WTC11 (cell line): Measurements from ENCODE around the gene ING1. TPM values are rescaled to one million over a fixed set of nuclear protein-coding genes. Genes with fewer than 3 reads are reported as not detected.

Experiments used
- ATAC-seq: fragments of 200-7000 bp; cut with Tn5 transposase; 2 replicates; pipeline ENCODE4 v1.10.0; 2021; ENCODE audit warnings: mild to moderate bottlenecking, moderate library complexity
- CTCF ChIA-PET: fragments of 300-600 bp; sonication (Branson Sonifier 250); formaldehyde crosslinking; loops from one replicate; lab custom pipeline; 2021; ENCODE audit warnings: antibody characterized with exemption; lab: Charles Lee
- POLR2A ChIA-PET: fragments of 350-600 bp; sonication (Branson Sonifier 250); formaldehyde crosslinking; loops from one replicate; lab custom pipeline; 2021; ENCODE audit warnings: antibody characterized with exemption; lab: Charles Lee
- DNase-seq: peaks from one replicate; pipeline ENCODE4 v3.0.0; 2021; ENCODE audit warnings: low spot score
- H3K27ac Mint-ChIP-seq: 2 replicates; pipeline ENCODE4 v1.8.0; 2021; ENCODE audit warnings: mixed read lengths
- H3K27me3 Mint-ChIP-seq: 2 replicates; pipeline ENCODE4 v1.8.0; 2021; ENCODE audit warnings: low read depth, mild to moderate bottlenecking, moderate library complexity, mixed read lengths
- H3K36me3 Mint-ChIP-seq: 2 replicates; pipeline ENCODE4 v1.8.0; 2021; ENCODE audit warnings: mixed read lengths
- H3K4me1 Mint-ChIP-seq: 2 replicates; pipeline ENCODE4 v1.8.0; 2022; ENCODE audit warnings: mixed read lengths
- H3K4me3 Mint-ChIP-seq: 2 replicates; pipeline ENCODE4 v1.8.0; 2021; ENCODE audit warnings: mild to moderate bottlenecking, moderate library complexity, mixed read lengths
- H3K9me3 Mint-ChIP-seq: 2 replicates; pipeline ENCODE4 v1.8.0; 2021; ENCODE audit warnings: mixed read lengths
- CREB1 ChIP-seq: sonication (generic); formaldehyde crosslinking; IDR thresholded peaks from 2 replicates; pipeline ENCODE4 v1.8.0; 2023; ENCODE audit warnings: mild to moderate bottlenecking, missing genetic modification reagents
- ELF4 ChIP-seq: sonication (generic); formaldehyde crosslinking; IDR thresholded peaks from 2 replicates; pipeline ENCODE4 v1.8.1; 2022; ENCODE audit warnings: low read depth, mild to moderate bottlenecking, moderate library complexity, missing genetic modification reagents
- EMX1 ChIP-seq: fragments of 250-450 bp; sonication (Bioruptor Pico); IDR thresholded peaks from 2 replicates; pipeline ENCODE4 v1.8.0; 2021; ENCODE audit warnings: mild to moderate bottlenecking
- ETV6 ChIP-seq: sonication (generic); formaldehyde crosslinking; IDR thresholded peaks from 2 replicates; pipeline ENCODE4 v1.8.1; 2022; ENCODE audit warnings: mild to moderate bottlenecking, missing genetic modification reagents
- FOXJ3 ChIP-seq: sonication (generic); formaldehyde crosslinking; IDR thresholded peaks from 2 replicates; pipeline ENCODE4 v1.9.0; 2021; ENCODE audit warnings: missing genetic modification reagents, mild to moderate bottlenecking, borderline replicate concordance
- JAZF1 ChIP-seq: fragments of 250-450 bp; sonication (Bioruptor Pico); IDR thresholded peaks from 2 replicates; pipeline ENCODE4 v1.9.0; 2021; ENCODE audit warnings: moderate library complexity, mild to moderate bottlenecking, inconsistent platforms
- NR1H2 ChIP-seq: sonication (generic); formaldehyde crosslinking; IDR thresholded peaks from 2 replicates; pipeline ENCODE4 v1.9.0; 2021; ENCODE audit warnings: mild to moderate bottlenecking, moderate library complexity, missing genetic modification reagents
- OVOL2 ChIP-seq: fragments of 250-450 bp; sonication (Bioruptor Pico); IDR thresholded peaks from 2 replicates; pipeline ENCODE4 v1.9.0; 2021; ENCODE audit warnings: mild to moderate bottlenecking, borderline replicate concordance
- PRRX2 ChIP-seq: fragments of 250-450 bp; sonication (Bioruptor Pico); IDR thresholded peaks from 2 replicates; pipeline ENCODE4 v1.8.0; 2021; ENCODE audit warnings: mild to moderate bottlenecking
- SMAD4 ChIP-seq: sonication (generic); formaldehyde crosslinking; IDR thresholded peaks from 2 replicates; pipeline ENCODE4 v1.8.0; 2022; ENCODE audit warnings: mild to moderate bottlenecking, missing genetic modification reagents
- TCF7 ChIP-seq: sonication (generic); formaldehyde crosslinking; IDR thresholded peaks from 2 replicates; pipeline ENCODE4 v1.8.0; 2022; ENCODE audit warnings: mild to moderate bottlenecking, low read depth, missing genetic modification reagents, moderate library complexity
- TEAD4 ChIP-seq: sonication (generic); formaldehyde crosslinking; IDR thresholded peaks from 2 replicates; pipeline ENCODE4 v1.8.0; 2022; ENCODE audit warnings: mild to moderate bottlenecking, missing genetic modification reagents
- ZNF219 ChIP-seq: sonication (generic); formaldehyde crosslinking; IDR thresholded peaks from 2 replicates; pipeline ENCODE4 v1.8.0; 2023; ENCODE audit warnings: missing genetic modification reagents, mild to moderate bottlenecking, borderline replicate concordance
- ZNF396 ChIP-seq: fragments of 250-450 bp; sonication (Bioruptor Pico); IDR thresholded peaks from 2 replicates; pipeline ENCODE4 v1.8.0; 2021; ENCODE audit warnings: mild to moderate bottlenecking, moderate library complexity, borderline replicate concordance
- ZNF671 ChIP-seq: fragments of 250-450 bp; sonication (Bioruptor Pico); IDR thresholded peaks from 2 replicates; pipeline ENCODE4 v1.8.0; 2021; ENCODE audit warnings: mild to moderate bottlenecking
- total RNA-seq: library from RNA; stranded (reverse); gene quantifications from 3 replicates; pipeline ENCODE4 v1.2.3, GENCODE V29; 2021
- TF ChIP-seq, protein P1 (sequence below): fragments of 250-450 bp; sonication (Bioruptor Pico); IDR thresholded peaks from 2 replicates; pipeline ENCODE4 v2.1.2; 2022; ENCODE audit warnings: mild to moderate bottlenecking, moderate library complexity
- TF ChIP-seq, protein P2 (sequence below): sonication (generic); formaldehyde crosslinking; IDR thresholded peaks from 2 replicates; pipeline ENCODE4 v1.8.1; 2023; ENCODE audit warnings: mild to moderate bottlenecking, missing genetic modification reagents, moderate library complexity
- TF ChIP-seq, protein P3 (sequence below): sonication (generic); formaldehyde crosslinking; IDR thresholded peaks from 2 replicates; pipeline ENCODE4 v1.8.1; 2023; ENCODE audit warnings: mild to moderate bottlenecking, missing genetic modification reagents
- TF ChIP-seq, protein P4 (sequence below): sonication (generic); formaldehyde crosslinking; IDR thresholded peaks from 2 replicates; pipeline ENCODE4 v1.8.1; 2022; ENCODE audit warnings: mild to moderate bottlenecking, missing genetic modification reagents, moderate library complexity, borderline replicate concordance
- TF ChIP-seq, protein P5 (sequence below): sonication (generic); formaldehyde crosslinking; IDR thresholded peaks from 2 replicates; pipeline ENCODE4 v1.8.0; 2023; ENCODE audit warnings: missing genetic modification reagents, mild to moderate bottlenecking, borderline replicate concordance

ING1 gene
- total RNA-seq, 1 experiment from 2014 or later: 26.2 TPM

DNA sequence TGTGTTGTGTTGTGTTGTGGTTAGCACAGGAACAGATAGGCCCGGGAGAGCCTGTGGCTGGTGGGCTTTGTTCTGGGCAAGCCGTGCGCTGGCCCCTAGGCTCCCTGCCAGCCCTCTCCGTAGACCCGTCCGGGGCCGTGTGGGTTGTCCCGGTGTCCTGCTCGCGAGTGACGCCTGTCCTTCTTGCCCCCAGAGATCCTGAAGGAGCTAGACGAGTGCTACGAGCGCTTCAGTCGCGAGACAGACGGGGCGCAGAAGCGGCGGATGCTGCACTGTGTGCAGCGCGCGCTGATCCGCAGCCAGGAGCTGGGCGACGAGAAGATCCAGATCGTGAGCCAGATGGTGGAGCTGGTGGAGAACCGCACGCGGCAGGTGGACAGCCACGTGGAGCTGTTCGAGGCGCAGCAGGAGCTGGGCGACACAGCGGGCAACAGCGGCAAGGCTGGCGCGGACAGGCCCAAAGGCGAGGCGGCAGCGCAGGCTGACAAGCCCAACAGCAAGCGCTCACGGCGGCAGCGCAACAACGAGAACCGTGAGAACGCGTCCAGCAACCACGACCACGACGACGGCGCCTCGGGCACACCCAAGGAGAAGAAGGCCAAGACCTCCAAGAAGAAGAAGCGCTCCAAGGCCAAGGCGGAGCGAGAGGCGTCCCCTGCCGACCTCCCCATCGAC is 5.7 kb downstream of the ING1 start:
- DNase-seq (no peak), ATAC-seq (no peak)
- Mint-ChIP-seq H3K4me1 (peaks cover 15% of the 10 kb centered on the region), H3K36me3 (peaks cover 13% of the 10 kb centered on the region), H3K27me3 (no peaks in the 10 kb centered on the region), H3K27ac (peak overlapping the region; percentile 78), H3K9me3 (no peaks in the 10 kb centered on the region), H3K4me3 (no peak overlapping the region)
- ChIA-PET CTCF (no interaction called here), POLR2A (no interaction called here)
- no peak for TF ChIP-seq JAZF1
- TF ChIP-seq, protein P1, sequence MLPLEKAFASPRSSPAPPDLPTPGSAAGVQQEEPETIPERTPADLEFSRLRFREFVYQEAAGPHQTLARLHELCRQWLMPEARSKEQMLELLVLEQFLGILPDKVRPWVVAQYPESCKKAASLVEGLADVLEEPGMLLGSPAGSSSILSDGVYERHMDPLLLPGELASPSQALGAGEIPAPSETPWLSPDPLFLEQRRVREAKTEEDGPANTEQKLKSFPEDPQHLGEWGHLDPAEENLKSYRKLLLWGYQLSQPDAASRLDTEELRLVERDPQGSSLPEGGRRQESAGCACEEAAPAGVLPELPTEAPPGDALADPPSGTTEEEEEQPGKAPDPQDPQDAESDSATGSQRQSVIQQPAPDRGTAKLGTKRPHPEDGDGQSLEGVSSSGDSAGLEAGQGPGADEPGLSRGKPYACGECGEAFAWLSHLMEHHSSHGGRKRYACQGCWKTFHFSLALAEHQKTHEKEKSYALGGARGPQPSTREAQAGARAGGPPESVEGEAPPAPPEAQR: no peak
- TF ChIP-seq PRRX2 (CRISPR knock-in tag): no peak

DNA sequence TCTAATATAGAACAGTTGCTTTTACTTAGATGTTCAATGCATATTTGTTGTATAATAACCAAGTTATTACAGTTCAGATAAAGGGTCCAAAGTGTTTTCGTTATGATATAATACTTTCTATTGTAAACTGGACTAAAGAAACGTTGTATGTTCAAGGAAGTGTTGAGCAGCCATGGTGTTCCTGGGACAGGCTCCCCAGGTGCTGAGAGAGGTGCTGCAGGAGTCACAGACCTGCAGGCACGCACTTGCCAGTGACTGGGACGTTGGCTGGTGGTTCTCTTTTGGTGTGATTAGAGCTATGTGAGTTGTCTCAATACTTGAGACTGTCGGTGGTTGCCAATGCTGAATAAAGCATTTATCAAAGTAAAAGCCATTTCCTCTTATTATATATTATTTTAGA is 9.5 kb downstream of the ING1 start:
- ChIA-PET POLR2A (no interaction called here), CTCF (no interaction called here)
- H3K4me1 Mint-ChIP-seq: peaks cover 3% of the 10 kb centered on the region
- no peaks in the 10 kb centered on the region for H3K27me3 Mint-ChIP-seq
- no peak overlapping the region for H3K27ac Mint-ChIP-seq
- no peak overlapping the region for H3K4me3 Mint-ChIP-seq
- TF ChIP-seq NR1H2 (CRISPR knock-in tag) (no peak), ZNF219 (CRISPR knock-in tag) (no peak), OVOL2 (CRISPR knock-in tag) (no peak), TCF7 (CRISPR knock-in tag) (no peak), SMAD4 (no peak), ELF4 (no peak), EMX1 (CRISPR knock-in tag) (no peak), CREB1 (CRISPR knock-in tag) (no peak), ZNF671 (CRISPR knock-in tag) (no peak), ZNF396 (CRISPR knock-in tag) (no peak), FOXJ3 (CRISPR knock-in tag) (no peak), ETV6 (no peak), TEAD4 (CRISPR knock-in tag) (no peak)
- TF ChIP-seq, protein P1: no peak
- TF ChIP-seq, protein P2, sequence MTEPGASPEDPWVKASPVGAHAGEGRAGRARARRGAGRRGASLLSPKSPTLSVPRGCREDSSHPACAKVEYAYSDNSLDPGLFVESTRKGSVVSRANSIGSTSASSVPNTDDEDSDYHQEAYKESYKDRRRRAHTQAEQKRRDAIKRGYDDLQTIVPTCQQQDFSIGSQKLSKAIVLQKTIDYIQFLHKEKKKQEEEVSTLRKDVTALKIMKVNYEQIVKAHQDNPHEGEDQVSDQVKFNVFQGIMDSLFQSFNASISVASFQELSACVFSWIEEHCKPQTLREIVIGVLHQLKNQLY (CRISPR knock-in tag): no peak
- TF ChIP-seq, protein P3, sequence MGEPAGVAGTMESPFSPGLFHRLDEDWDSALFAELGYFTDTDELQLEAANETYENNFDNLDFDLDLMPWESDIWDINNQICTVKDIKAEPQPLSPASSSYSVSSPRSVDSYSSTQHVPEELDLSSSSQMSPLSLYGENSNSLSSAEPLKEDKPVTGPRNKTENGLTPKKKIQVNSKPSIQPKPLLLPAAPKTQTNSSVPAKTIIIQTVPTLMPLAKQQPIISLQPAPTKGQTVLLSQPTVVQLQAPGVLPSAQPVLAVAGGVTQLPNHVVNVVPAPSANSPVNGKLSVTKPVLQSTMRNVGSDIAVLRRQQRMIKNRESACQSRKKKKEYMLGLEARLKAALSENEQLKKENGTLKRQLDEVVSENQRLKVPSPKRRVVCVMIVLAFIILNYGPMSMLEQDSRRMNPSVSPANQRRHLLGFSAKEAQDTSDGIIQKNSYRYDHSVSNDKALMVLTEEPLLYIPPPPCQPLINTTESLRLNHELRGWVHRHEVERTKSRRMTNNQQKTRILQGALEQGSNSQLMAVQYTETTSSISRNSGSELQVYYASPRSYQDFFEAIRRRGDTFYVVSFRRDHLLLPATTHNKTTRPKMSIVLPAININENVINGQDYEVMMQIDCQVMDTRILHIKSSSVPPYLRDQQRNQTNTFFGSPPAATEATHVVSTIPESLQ (CRISPR knock-in tag): no peak
- TF ChIP-seq, protein P4, sequence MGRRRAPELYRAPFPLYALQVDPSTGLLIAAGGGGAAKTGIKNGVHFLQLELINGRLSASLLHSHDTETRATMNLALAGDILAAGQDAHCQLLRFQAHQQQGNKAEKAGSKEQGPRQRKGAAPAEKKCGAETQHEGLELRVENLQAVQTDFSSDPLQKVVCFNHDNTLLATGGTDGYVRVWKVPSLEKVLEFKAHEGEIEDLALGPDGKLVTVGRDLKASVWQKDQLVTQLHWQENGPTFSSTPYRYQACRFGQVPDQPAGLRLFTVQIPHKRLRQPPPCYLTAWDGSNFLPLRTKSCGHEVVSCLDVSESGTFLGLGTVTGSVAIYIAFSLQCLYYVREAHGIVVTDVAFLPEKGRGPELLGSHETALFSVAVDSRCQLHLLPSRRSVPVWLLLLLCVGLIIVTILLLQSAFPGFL (CRISPR knock-in tag): no peak
- TF ChIP-seq, protein P5, sequence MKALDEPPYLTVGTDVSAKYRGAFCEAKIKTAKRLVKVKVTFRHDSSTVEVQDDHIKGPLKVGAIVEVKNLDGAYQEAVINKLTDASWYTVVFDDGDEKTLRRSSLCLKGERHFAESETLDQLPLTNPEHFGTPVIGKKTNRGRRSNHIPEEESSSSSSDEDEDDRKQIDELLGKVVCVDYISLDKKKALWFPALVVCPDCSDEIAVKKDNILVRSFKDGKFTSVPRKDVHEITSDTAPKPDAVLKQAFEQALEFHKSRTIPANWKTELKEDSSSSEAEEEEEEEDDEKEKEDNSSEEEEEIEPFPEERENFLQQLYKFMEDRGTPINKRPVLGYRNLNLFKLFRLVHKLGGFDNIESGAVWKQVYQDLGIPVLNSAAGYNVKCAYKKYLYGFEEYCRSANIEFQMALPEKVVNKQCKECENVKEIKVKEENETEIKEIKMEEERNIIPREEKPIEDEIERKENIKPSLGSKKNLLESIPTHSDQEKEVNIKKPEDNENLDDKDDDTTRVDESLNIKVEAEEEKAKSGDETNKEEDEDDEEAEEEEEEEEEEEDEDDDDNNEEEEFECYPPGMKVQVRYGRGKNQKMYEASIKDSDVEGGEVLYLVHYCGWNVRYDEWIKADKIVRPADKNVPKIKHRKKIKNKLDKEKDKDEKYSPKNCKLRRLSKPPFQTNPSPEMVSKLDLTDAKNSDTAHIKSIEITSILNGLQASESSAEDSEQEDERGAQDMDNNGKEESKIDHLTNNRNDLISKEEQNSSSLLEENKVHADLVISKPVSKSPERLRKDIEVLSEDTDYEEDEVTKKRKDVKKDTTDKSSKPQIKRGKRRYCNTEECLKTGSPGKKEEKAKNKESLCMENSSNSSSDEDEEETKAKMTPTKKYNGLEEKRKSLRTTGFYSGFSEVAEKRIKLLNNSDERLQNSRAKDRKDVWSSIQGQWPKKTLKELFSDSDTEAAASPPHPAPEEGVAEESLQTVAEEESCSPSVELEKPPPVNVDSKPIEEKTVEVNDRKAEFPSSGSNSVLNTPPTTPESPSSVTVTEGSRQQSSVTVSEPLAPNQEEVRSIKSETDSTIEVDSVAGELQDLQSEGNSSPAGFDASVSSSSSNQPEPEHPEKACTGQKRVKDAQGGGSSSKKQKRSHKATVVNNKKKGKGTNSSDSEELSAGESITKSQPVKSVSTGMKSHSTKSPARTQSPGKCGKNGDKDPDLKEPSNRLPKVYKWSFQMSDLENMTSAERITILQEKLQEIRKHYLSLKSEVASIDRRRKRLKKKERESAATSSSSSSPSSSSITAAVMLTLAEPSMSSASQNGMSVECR (CRISPR knock-in tag): no peak
- no peak for DNase-seq
- H3K9me3 Mint-ChIP-seq: no peaks in the 10 kb centered on the region
- peaks cover 9% of the 10 kb centered on the region for H3K36me3 Mint-ChIP-seq
- no peak; the same call in 1 of the 2 replicates for ATAC-seq
